WERI-Rb-1 (cell line): ENCODE results near the gene OR51D1.

Experiments used
- DNase-seq: peaks from one replicate; pipeline ENCODE4 v3.0.0-alpha.2; 2020
- H3K27ac ChIP-seq: fragments of 250-450 bp; sonication (Bioruptor Pico); 2 replicates; pipeline ENCODE4 v1.5.1; 2020; ENCODE audit warnings: mild to moderate bottlenecking, moderate library complexity
- H3K27me3 ChIP-seq: fragments of 250-450 bp; sonication (Bioruptor Pico); 2 replicates; pipeline ENCODE4 v1.5.1; 2021; ENCODE audit warnings: mild to moderate bottlenecking, low read depth, moderate library complexity; ENCODE audit not compliant: insufficient read depth, severe bottlenecking
- H3K36me3 ChIP-seq: fragments of 250-450 bp; sonication (Bioruptor Pico); 2 replicates; pipeline ENCODE4 v1.5.1; 2020; ENCODE audit warnings: mild to moderate bottlenecking, moderate library complexity
- H3K4me3 ChIP-seq: 2 replicates; pipeline ENCODE4 v1.5.1; 2011; ENCODE audit warnings: low read depth, mild to moderate bottlenecking, control low read depth, low read length
- H3K9me3 ChIP-seq: fragments of 250-450 bp; sonication (Bioruptor Pico); 2 replicates; pipeline ENCODE4 v1.5.1; 2021; ENCODE audit warnings: mild to moderate bottlenecking, moderate library complexity; ENCODE audit not compliant: severe bottlenecking
- TF ChIP-seq, protein P1 (sequence below): IDR thresholded peaks from 2 replicates; pipeline ENCODE4 v1.5.1; 2011; ENCODE audit warnings: low read depth, mild to moderate bottlenecking, control low read depth, inconsistent platforms, low read length

The OR51D1 gene

DNA sequence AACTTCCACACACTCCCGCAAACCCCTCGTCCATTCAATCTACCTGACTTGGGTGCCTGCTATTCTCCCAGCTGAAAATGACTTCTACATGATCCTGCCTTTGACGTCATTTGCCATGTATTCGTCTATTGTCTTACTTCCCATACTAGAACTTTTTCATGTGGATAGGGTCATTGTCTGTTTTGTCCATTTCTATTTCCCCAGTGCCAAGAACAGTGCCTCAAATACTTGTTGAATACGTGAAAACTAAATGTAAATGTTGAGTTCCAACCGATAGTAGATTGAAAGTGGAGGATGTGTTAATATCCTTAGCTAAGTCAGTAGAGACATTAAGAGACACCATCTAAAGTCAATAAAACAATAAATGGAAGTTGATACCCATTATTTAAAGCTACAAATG is 30.2 kb upstream of the OR51D1 start:
- H3K4me3 ChIP-seq: peak overlapping the region; percentile 67
- TF ChIP-seq, protein P1, sequence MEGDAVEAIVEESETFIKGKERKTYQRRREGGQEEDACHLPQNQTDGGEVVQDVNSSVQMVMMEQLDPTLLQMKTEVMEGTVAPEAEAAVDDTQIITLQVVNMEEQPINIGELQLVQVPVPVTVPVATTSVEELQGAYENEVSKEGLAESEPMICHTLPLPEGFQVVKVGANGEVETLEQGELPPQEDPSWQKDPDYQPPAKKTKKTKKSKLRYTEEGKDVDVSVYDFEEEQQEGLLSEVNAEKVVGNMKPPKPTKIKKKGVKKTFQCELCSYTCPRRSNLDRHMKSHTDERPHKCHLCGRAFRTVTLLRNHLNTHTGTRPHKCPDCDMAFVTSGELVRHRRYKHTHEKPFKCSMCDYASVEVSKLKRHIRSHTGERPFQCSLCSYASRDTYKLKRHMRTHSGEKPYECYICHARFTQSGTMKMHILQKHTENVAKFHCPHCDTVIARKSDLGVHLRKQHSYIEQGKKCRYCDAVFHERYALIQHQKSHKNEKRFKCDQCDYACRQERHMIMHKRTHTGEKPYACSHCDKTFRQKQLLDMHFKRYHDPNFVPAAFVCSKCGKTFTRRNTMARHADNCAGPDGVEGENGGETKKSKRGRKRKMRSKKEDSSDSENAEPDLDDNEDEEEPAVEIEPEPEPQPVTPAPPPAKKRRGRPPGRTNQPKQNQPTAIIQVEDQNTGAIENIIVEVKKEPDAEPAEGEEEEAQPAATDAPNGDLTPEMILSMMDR: no peak
- no peak for DNase-seq
- H3K27me3 ChIP-seq: no peaks in the 10 kb centered on the region
- no peak overlapping the region for H3K27ac ChIP-seq
- no peaks in the 10 kb centered on the region for H3K36me3 ChIP-seq
- peaks cover 8% of the 10 kb centered on the region for H3K9me3 ChIP-seq

DNA sequence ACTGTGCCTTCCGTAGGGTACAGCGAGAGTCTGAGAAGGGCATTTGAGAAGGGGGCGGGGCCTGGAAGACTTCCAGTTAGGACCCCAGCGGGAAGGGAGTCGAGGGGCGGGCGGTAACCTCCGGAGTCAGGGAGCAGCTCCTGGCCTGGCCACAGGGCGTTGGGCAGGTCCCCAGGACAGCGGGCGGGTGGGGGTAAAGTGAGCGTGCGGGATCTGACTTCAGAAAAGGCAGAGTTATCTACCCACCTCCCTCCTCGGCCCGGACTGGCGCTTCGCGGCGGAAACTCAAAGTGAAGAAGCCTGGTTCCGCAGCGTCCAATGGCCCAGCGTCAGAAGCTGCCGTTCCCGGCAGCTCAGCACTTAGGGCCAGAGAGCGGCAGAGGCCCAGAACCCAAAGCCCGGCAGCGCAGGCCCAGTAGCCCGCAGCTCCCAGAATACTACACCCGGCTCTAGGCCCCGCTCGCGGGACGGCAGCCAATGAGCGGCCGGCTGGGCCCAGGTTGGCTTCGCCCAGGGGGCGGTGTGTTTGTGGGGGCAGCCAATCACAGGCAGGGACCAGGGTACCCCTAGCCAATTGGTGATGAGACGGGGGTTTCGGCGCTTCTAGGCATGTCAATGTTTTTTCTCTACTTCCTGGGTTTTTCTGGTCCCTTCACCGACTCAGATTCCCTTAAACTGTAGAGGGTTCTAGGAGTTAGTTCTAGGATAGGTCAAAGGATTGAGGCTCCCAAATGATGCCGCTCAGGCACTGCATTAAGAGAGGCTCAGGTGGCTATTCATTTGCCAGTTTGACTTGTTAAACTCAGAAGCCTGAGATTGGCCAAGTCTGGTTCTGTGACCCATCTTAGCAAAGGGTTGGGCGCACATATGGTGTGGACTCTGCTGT is 29.3 kb upstream of the OR51D1 start, which contains the start of gene TRIM68:
Gene TRIM68 (minus strand): TSS at position 451 of the 886 bp plus-strand sequence. CDS start 2,727 bp downstream, outside the sequence.
- DNase-seq: peak; percentile 95
- H3K4me3 ChIP-seq: peak within 1 kb of the TSS; percentile 67
- TF ChIP-seq, protein P1: no peak
- H3K27me3 ChIP-seq: no peaks in the 10 kb centered on the region
- H3K36me3 ChIP-seq: no peaks in the 10 kb centered on the region
- H3K27ac ChIP-seq: peak within 1 kb of the TSS; percentile 81
- peaks cover 8% of the 10 kb centered on the region for H3K9me3 ChIP-seq

DNA sequence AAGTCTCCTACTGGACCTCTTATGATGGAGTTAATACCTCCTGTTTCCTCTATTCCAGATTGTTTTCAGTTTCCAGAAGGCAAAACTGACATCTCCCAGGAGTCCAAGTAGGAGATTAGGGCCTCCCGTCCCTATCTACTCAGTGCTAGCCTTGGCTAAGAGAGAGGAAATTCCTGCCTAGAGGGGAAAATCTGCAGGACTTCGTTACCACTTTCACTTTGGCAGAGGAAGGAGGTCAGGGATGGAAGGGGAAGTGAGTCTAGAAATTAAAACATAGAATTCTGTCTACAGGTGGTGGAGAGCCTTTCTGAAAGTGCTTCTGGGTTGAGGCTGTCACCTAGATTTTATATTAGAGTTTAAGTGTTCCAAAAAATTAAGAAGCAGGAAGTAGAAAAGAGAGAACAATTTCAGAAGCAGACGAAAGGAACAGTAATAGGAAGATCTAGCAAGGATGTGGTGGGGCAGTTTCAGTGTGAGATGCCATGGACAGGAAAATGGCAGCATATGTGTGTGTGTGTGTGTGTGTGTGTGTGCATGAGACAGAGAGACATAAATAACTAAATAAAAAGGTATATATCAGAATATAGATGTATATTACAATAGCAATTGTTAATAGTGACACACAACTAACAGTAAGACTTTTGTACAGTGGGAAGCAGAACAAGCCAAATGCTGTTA is 26.9 kb upstream of the OR51D1 start:
- H3K27me3 ChIP-seq: peaks cover 13% of the 10 kb centered on the region
- TF ChIP-seq, protein P1: no peak
- no peak overlapping the region for H3K4me3 ChIP-seq
- no peak overlapping the region for H3K27ac ChIP-seq
- peaks cover 8% of the 10 kb centered on the region for H3K9me3 ChIP-seq
- no peaks in the 10 kb centered on the region for H3K36me3 ChIP-seq
- DNase-seq: no peak

- Histone ChIP-seq H3K9me3 (peaks cover 8% of the 10 kb centered on the region), H3K36me3 (no peaks in the 10 kb centered on the region), H3K27me3 (peaks cover 20% of the 10 kb centered on the region), H3K27ac (no peak overlapping the region), H3K4me3 (no peak overlapping the region)
- DNase-seq: no peak
- TF ChIP-seq, protein P1: no peak
These were observed 25.3 kb upstream of the OR51D1 start for GRCh38 chr11:4611986-4612385.

- no peak for DNase-seq
- peaks cover 6% of the 10 kb centered on the region for H3K9me3 ChIP-seq
- H3K4me3 ChIP-seq: no peak overlapping the region
- H3K27me3 ChIP-seq: peaks cover 28% of the 10 kb centered on the region
- no peaks in the 10 kb centered on the region for H3K36me3 ChIP-seq
- H3K27ac ChIP-seq: no peak overlapping the region
- TF ChIP-seq, protein P1: no peak
These were observed 21.3 kb upstream of the OR51D1 start for GRCh38 chr11:4615856-4616444.
